IPS-18c (cell line): ENCODE measurements around the gene JAZF1.

Experiments
- H3K4me3 ChIP-seq: 2 replicates; pipeline ENCODE4 v1.7.0; 2013; ENCODE audit warnings: low read depth, mild to moderate bottlenecking, low read length, moderate library complexity; ENCODE audit not compliant: insufficient read depth
- H3K9me3 ChIP-seq: one replicate; pipeline ENCODE4 v1.6.1; 2013; ENCODE audit warnings: mild to moderate bottlenecking, low read length, moderate library complexity; ENCODE audit not compliant: control insufficient read depth, insufficient read depth

The JAZF1 gene

GRCh38 chr7:28132959-28133870 lies 47.4 kb downstream of the JAZF1 start:
- Histone ChIP-seq H3K4me3 (no peak overlapping the region), H3K9me3 (no peaks in the 10 kb centered on the region)

GRCh38 chr7:28130277-28130676 lies 50.3 kb downstream of the JAZF1 start:
- no peaks in the 10 kb centered on the region for H3K9me3 ChIP-seq
- H3K4me3 ChIP-seq = no peak overlapping the region

GRCh38 chr7:28128608-28129007 lies 52.0 kb downstream of the JAZF1 start:
- Histone ChIP-seq H3K4me3 (no peak overlapping the region), H3K9me3 (no peaks in the 10 kb centered on the region)

DNA sequence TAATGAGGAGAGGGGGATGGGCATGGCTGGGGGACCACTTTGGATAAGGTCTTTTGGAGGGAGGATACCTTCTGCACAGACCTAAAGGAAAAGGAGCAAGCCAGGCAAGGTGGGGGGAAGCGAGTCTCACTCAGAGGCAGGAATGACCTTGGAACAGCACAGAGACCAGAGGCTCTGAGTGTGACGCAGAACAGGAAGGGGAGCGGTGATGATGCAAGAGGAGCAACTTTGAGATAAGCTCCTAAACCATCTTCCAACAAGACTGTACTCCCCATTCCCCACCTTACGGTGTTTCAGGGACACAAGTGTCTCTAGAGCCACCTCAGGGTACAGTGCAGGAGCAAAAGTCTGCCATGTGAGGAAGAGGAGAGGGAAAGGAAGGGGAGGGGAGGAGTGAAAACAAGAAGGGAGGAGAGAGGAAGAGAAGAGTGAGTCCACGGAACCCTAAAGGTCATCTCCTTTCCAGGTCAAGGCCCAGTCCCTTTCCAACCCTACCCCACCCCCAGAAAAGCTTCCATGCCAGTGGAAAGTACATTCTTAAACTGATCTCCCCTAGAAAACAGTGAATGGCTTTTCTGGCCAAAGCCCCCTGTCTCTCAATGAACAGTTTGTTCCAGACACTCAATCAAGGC lies 54.1 kb downstream of the JAZF1 start:
- H3K9me3 ChIP-seq = no peaks in the 10 kb centered on the region
- H3K4me3 ChIP-seq = no peak overlapping the region

- Histone ChIP-seq H3K9me3 (no peaks in the 10 kb centered on the region), H3K4me3 (no peak overlapping the region)
Observed at GRCh38 chr7:28125431-28126409, 54.9 kb downstream of the JAZF1 start.

GRCh38 chr7:28124413-28124812 lies 56.2 kb downstream of the JAZF1 start:
- no peak overlapping the region for H3K4me3 ChIP-seq
- H3K9me3 ChIP-seq = no peaks in the 10 kb centered on the region

- no peak overlapping the region for H3K4me3 ChIP-seq
- H3K9me3 ChIP-seq = no peaks in the 10 kb centered on the region
Observed at GRCh38 chr7:28123752-28124151, 56.8 kb downstream of the JAZF1 start.

GRCh38 chr7:28121496-28121895 lies 59.1 kb downstream of the JAZF1 start:
- H3K4me3 ChIP-seq = no peak overlapping the region

GRCh38 chr7:28116041-28116440 lies 64.6 kb downstream of the JAZF1 start:
- H3K4me3 ChIP-seq = no peak overlapping the region
- no peaks in the 10 kb centered on the region for H3K9me3 ChIP-seq

More at GRCh38 chr7:28121496-28121895, 59.1 kb downstream of the JAZF1 start:
- H3K9me3 ChIP-seq = no peaks in the 10 kb centered on the region

GRCh38 chr7:28115261-28115660 lies 65.3 kb downstream of the JAZF1 start:
- no peak overlapping the region for H3K4me3 ChIP-seq

DNA sequence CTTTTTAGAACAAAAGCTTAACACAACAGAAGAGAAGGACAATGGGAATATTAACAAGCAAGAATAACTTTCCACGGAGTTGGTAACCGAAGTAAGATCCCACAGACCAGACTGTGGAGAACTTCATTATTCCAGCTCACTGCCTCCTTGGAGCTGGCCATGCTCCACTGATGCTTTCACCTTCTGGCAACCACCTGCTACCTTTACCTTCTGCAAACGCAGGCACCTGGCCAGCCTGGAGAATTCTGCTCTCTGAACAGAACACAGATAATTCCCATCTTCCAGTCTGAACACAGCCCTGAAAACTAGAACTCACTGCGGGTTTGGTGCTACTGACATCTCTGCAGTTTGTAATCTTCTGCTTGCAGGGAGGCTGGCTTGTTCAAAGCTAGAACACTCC lies 66.5 kb downstream of the JAZF1 start:
- Histone ChIP-seq H3K4me3 (no peak overlapping the region), H3K9me3 (no peaks in the 10 kb centered on the region)

More at GRCh38 chr7:28115261-28115660, 65.3 kb downstream of the JAZF1 start:
- H3K9me3 ChIP-seq = no peaks in the 10 kb centered on the region

DNA sequence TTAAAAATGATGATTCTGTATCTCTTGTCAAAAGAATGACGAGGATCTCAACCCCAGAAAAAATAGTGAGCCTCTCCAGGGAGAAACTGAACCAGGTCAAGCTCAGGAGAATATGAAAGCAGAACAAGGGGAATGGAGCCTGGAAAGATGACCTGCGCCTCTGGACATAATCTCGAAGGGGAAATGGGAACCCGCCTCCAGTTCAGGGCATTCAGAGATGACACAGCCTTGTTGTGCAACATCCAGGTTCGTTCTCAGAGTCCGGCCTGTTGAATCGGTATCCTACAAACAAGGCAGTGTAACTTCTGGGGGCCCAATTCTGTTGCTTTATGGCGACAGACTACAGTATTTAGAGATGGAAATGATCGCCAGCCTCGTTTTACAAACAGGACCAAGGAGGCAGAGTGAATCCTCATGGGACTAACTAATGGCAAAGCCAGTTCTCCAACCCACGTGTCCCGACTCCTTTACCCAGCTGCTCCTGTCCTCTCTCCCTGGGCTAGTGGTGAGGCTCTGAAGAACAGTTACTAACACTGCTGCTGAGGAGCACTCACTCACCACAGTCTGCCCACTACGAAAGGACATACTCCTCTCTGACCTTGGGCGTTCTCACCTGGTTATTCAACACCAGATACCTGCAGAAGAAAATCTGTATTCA lies 67.6 kb downstream of the JAZF1 start:
- H3K9me3 ChIP-seq = no peaks in the 10 kb centered on the region
- H3K4me3 ChIP-seq = no peak overlapping the region

DNA sequence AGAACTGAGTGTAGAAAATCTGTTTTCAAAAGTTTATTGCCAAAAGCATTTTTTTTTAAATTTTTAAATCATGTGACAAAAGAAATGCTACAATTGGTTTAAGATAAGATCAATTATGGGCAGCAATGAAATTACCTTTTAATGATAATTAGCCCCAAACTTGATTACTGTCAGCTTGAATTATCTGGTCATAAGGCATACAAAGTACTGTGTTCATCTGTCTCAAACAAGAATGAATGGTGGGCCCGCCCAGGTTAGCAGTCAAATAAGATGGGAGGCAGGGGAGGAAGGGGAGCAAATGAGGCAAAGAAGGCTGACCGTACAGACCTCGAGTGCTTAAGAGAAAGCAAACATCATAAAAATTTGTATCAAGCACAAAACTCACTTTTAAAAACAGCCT lies 68.1 kb downstream of the JAZF1 start:
- Histone ChIP-seq H3K4me3 (no peak overlapping the region), H3K9me3 (no peaks in the 10 kb centered on the region)

- H3K4me3 ChIP-seq = no peak overlapping the region
- no peaks in the 10 kb centered on the region for H3K9me3 ChIP-seq
Observed at GRCh38 chr7:28112012-28112411, 68.6 kb downstream of the JAZF1 start.

- no peaks in the 10 kb centered on the region for H3K9me3 ChIP-seq
- H3K4me3 ChIP-seq = no peak overlapping the region
Observed at GRCh38 chr7:28110427-28111012, 70.1 kb downstream of the JAZF1 start.

DNA sequence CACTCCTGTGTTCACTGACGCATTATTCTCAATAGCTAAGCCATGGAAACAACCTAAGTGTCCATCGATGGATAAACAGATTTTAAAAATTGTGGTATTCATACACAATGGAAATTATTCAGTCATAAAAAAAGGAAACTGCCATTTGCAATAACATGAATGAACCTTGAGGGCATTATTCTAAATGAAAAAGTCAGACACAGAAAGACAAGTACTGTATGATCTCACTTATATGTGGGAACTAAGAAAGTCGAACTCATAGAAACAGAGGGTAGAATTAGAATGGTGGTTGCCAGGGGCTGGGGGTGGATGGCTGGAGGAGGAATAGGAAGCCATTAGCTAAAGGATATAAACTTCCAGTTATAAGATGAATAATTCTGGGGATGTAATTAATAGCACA lies 71.8 kb downstream of the JAZF1 start:
- Histone ChIP-seq H3K4me3 (no peak overlapping the region), H3K9me3 (no peaks in the 10 kb centered on the region)

DNA sequence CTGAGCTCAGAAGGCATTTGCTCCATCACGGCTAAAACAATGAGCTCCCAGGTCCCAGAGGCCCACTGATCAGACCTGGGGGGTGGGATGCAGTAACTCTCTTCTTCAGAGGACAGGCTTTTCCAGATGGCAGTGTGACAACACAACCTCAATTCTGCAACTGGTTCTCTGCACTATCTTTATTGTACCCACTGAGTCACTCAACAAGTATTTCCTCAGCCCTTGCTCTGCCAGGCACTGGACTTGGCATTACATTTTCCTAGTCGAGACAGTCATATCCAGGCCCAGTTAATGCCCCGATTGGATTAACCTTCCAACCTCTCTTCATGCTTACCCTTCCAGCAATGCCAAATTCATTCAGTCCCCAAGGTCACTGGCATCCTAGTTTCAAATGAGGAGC lies 72.6 kb downstream of the JAZF1 start:
- Histone ChIP-seq H3K4me3 (no peak overlapping the region), H3K9me3 (no peaks in the 10 kb centered on the region)
